NCI-H1694 treated with DMSO at 0.1 percent for 48 hours (cell line): ENCODE results near the gene SNX8.
"Not testable (repeated sequence)": the region's sequence is repeated elsewhere in the genome, so short reads cannot be mapped to it uniquely, and the experiment has no call there.

ENCODE experiments used
- DNase-seq: peaks from one replicate; lab custom pipeline; 2025; lab: John Stamatoyannopoulos, UW

The SNX8 gene

GRCh38 chr7:2289111-2289586, 25.1 kb downstream of the SNX8 start:
- peak; percentile 91 for DNase-seq

DNA sequence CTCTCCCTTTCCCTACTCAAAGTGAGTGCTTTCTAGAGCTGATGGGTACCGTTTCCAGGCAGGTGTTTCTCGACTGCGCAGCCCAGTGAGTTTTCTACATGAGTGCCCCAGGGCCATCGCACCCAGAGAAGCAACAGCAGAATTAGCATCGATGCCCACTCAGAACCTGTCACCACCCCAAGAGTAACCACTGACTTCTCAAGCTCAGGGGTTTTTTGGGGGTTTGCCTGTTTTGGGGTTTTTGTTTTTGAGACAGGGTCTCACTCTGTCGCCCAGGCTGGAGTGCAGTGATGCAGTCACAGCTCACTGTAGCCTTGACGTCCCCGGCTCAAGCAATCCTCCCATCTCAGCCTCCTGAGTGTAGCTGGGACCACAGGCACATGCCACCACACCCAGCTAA, 25.7 kb downstream of the SNX8 start:
- DNase-seq = no peak

- DNase-seq = no peak
These were observed 26.5 kb downstream of the SNX8 start for GRCh38 chr7:2287745-2288144.

GRCh38 chr7:2283074-2283473, 31.2 kb downstream of the SNX8 start:
- no peak for DNase-seq

DNA sequence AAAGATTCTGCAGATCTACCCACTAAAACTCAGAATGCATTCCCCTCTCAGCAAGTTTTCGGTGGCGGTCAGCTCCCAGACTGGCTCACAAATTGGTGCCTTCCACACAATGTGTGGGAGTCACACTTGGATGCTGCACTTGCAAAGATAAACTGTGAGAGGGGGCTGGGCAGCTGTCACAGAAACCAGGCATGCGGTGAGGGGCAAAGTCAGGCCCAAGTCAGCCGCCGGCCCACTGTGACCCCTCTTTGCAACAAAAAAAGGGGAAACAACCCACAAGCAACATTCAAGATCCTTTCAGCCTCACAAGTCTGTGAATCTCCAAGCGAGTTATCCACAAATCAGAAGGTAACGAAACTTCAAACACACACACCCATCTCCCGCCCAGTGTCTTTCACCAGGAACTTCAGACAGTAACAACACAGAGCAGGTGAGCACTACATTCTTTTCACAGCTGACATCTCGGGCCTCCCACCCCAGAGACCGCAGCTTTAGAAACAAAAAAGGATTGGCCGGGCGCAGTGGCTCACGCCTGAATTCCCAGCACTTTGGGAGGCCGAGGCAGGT, 32.0 kb downstream of the SNX8 start:
- DNase-seq = no peak

- peak; percentile 44 for DNase-seq
These were observed 32.7 kb downstream of the SNX8 start for GRCh38 chr7:2281541-2281940.

DNA sequence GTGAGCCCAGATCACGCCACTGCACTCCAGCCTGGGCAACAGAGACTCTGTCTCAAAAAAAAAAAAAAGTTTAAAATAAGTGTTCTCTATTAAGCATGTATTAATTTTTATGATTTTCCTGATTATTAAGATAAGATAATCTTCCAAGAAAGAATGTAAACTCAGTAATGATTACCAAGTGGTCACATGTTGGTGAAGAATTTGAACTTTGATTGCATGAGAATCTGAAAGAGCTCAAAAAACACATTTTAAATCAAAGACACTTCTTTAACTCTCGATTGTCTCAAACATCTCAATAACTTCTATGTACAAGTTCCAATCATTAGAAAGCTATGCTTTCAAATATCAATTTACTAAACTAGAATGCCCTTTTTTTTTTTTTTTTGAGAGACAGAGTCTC, 33.8 kb downstream of the SNX8 start:
- no peak for DNase-seq

DNA sequence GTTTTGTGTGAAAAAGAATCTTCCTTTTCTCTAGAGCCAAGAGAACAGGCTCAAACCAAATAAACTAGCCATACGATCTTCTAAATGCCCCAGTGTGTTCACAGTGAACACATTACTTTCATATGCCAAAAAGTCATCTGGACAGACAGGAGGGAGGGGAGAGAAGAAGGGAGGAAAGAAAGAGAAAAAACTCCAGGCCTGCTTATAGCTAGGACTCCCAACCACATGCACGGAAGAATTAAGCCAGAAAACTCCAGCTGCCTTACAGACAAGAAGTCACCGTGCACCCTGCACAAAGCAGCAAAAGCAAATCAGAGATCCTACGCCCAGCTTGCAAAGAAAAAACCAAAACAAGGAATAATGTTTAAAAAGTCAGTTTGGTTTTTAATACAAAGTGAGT, 34.3 kb downstream of the SNX8 start:
- no peak for DNase-seq

DNA sequence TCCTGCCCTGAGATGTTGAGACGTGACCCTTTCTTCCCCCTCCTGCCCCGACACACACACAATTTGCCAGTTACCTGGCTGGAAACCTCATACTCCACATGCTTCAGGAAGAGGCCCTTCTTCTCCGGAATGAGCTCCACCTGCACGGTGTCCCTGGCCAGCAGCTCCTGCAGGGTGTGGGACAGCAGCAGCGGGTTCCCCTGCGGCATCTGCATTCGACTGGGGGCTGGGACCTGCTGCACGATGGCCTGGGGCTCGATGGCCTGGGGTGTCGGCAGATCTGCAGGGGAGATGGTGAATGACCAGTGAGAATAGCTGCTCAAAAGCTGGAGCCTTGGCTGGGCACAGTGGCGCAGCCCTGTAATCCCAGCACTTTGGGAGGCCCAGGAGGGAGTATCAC, 36.2 kb downstream of the SNX8 start:
- no peak for DNase-seq

DNA sequence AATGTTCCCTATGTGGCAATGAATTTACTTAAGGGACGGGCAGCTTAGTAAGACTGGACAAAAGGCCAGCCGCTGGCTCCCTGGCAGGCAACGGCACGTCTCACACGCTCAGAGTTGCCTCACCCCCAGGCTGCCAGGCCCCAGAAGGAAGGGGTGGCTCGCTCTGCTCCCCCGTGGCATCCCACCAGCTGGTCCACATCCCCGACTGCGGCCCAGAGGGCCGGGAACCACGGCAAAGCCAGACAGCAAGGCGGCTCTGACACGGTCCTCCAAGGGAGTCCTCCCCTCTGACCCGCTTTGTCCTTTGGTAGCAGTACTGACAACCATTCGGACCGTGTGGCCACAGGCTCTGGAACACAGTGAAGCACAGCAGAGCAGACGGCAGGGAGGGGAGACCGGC, 38.1 kb downstream of the SNX8 start:
- no peak for DNase-seq

DNA sequence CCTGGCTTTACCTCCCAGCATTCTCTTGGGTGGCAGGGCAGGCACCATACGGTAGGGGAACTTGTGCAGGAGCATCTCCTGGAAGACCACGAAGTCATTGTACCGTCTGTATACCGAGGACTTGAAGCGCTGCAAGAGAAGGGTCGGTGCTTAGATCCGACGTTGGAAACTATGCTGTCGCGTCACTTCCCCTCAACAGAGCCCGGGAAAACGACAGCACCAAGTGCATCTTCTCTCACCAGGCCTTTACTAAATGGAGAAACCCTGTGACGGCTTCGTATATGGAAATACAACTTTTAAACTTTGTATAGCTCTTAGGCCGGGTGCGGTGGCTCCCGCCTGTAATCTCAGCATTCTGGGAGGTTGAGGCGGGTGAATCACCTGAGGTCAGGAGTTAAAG, 39.1 kb downstream of the SNX8 start:
- DNase-seq = no peak

GRCh38 chr7:2274666-2275065, 39.6 kb downstream of the SNX8 start:
- DNase-seq = no peak

GRCh38 chr7:2273866-2274265, 40.4 kb downstream of the SNX8 start:
- no peak for DNase-seq

GRCh38 chr7:2272031-2272430, 42.2 kb downstream of the SNX8 start:
- no peak for DNase-seq

- no peak for DNase-seq
These were observed 42.8 kb downstream of the SNX8 start for GRCh38 chr7:2271273-2272026.

DNA sequence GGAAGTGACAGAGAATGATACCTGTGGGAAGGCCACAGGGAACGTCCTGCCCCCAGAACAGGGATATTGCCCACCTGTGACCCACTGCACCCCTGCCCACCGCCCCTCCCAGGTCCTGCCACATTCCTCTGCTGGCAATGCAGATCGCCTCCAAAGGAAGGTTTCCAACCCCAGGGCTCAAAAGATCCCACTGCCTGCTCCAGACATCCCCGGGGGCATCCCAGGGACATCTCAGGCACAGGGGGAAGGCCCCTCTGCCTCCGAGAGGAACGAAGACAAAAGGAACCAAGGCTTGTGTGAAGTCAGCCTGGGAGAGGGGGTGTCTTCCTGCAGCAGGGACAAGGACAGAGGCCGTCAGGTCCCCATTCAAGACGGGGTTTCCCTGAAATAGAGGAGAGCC, 43.7 kb downstream of the SNX8 start:
- no peak for DNase-seq

GRCh38 chr7:2269991-2270460, 44.2 kb downstream of the SNX8 start:
- no peak for DNase-seq

DNA sequence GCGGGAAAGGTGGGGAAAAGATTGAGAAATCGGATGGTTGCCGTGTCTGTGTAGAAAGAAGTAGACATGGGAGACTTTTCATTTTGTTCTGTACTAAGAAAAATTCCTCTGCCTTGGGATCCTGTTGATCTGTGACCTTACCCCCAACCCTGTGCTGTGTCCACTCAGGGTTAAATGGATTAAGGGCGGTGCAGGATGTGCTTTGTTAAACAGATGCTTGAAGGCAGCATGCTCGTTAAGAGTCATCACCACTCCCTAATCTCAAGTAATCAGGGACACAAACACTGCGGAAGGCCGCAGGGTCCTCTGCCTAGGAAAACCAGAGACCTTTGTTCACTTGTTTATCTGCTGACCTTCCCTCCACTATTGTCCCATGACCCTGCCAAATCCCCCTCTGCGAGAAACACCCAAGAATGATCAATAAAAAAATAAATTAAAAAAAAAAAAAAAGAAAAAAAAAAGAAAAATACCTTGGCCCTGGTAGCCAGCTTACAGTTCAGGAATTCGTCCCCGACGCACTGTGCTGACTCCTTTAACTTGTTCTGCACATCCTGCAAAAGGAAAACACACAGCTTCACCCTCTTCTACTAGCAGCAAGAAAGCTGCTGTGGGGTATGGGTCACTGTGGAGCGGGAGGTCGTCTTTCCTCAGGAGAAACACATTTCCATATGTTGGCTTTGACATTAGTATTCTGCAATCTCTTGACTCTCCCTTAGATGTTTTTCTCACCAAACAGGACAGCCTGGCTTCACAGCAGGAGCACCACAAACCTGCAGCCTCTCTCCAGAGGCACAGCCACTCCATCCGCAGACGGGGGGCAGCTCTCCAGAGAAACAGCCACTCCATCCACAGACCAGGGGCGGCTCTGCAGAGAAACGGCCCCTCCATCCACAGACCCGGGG, 44.9 kb downstream of the SNX8 start:
- DNase-seq = not testable (repeated sequence)

GRCh38 chr7:2266911-2267310, 47.3 kb downstream of the SNX8 start:
- peak; percentile 84 for DNase-seq

DNA sequence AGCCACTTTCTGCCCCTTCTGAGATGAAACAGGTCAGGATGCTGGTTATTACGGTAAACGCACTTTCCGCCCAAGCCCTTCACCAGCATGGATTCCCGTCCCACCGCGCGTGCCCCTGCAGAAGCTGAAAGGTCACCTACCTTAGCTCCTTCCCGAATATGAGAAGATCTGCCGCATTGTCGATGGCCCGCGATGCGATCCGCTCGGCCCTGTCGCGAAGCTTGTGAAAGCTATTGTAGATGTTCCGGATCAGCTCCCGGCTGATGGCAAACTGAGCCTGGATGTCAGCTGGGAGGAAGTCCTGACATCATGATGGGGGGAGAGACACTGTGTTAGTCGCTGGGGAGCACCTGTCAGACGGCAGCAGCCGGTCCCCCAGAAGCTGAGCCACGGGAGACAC, 50.1 kb downstream of the SNX8 start:
- no peak for DNase-seq

DNA sequence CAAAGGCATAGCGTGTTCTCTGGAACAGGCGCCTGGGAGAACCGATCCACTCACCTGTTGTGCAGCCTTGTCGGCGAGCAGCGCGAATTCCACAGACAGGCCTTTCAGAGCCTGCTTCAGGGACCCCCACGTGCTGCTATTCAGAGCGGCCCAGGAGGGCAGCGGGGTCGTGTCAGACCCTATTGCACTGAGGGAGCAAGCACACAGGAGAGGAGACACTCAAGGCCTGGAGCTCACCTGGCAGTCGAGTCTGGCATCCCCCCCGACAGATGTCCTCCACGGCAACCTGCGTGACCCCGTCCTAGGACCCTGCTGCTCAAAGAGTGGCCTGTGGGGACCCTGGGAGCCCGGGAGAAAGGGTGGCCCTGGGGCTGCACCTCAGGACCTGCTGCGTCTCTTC, 51.1 kb downstream of the SNX8 start:
- no peak for DNase-seq

GRCh38 chr7:2261611-2262010, 52.6 kb downstream of the SNX8 start:
- DNase-seq = no peak

- DNase-seq = peak; percentile 44
These were observed 53.4 kb downstream of the SNX8 start for GRCh38 chr7:2260820-2261219.
